Thoracic aorta (tissue), 2 donors: Measurements from ENCODE around the gene XRN1. TPM values are rescaled to one million over a fixed set of nuclear protein-coding genes. Genes with fewer than 3 reads are reported as not detected.

Experiments
- ATAC-seq: fragments of 150-250 bp; one replicate; pipeline ENCODE4 v1.8.0; 2017; ENCODE audit warnings: low read depth; ENCODE audit not compliant: insufficient number of reproducible peaks, low FRiP score
- DNase-seq: peaks from one replicate; pipeline ENCODE4 v3.0.0-alpha.2; 2020; ENCODE audit warnings: low spot score
- H3K27ac ChIP-seq, 2 donors: fragments of 200-600 bp; sonication (generic); 1 replicate in 1 of 2; 2 replicates in 1 of 2; pipeline ENCODE4 v1.5.1; 2016; ENCODE audit warnings: mild to moderate bottlenecking in 2 of 2, moderate library complexity in 2 of 2
- H3K27me3 ChIP-seq: fragments of 200-600 bp; sonication (generic); replicated peaks from 2 replicates; pipeline ENCODE4 v1.6.0; 2016; ENCODE audit warnings: mild to moderate bottlenecking; ENCODE audit not compliant: insufficient read depth
- H3K36me3 ChIP-seq: fragments of 200-600 bp; sonication (generic); one replicate; pipeline ENCODE4 v1.5.1; 2016
- H3K4me1 ChIP-seq, 2 donors: fragments of 200-600 bp; sonication (generic); 1 replicate in 1 of 2; 2 replicates in 1 of 2; pipeline versions ENCODE4 v1.5.1 to v1.6.0; 2016; ENCODE audit warnings: low read depth in 2 of 2, mild to moderate bottlenecking in 1 of 2; ENCODE audit not compliant: control insufficient read depth in 1 of 2
- H3K4me3 ChIP-seq: fragments of 200-600 bp; sonication (generic); 2 replicates; pipeline ENCODE4 v1.5.1; 2016; ENCODE audit warnings: mild to moderate bottlenecking
- H3K9me3 ChIP-seq: fragments of 200-600 bp; sonication (generic); 2 replicates; pipeline ENCODE4 v1.5.1; 2016
- total RNA-seq, 2 donors: library from RNA; depleted of rRNA; stranded (reverse); fragments of >200 nt; gene quantifications; one replicate each; pipeline versions ENCODE4 v1.1.0 to v1.2.3, GENCODE V29; 2016
- TF ChIP-seq, protein P1 (sequence below): fragments of 200-600 bp; sonication (generic); IDR thresholded peaks from one replicate; pipeline ENCODE4 v1.5.1; 2019; ENCODE audit warnings: antibody characterized with exemption

XRN1 gene
- total RNA-seq, 2 donors from 2014 or later: 29.0 to 66.9 TPM

DNA sequence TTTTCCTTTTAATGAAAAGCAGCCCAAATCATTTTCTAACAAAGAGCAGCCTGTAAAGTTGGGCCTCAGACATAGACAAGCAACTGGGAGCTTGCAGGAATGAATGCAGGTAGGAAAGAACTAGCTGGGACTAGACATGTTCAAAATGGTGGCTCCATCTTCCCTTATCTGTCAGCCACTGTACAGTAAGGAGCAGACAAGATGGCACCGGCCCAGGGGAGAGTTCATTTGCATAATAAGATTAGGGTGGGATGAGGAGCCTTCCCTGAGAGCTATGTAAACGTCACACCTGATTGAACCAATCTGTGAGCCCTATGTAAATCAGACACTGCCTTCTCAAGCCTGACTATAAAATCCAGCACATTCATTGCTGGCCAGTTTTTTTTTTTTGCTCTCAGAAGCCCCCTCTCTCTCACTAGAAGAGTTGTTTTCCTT is 162.7 kb downstream of the XRN1 start:
- ATAC-seq (no peak), DNase-seq (no peak)
- Histone ChIP-seq H3K4me3 (no peak overlapping the region), H3K36me3 (no peaks in the 10 kb centered on the region), H3K27me3 (no peaks in the 10 kb centered on the region), H3K4me1 (peaks cover 0 to 17% of the 10 kb centered on the region in 2 donors), H3K27ac (no peak overlapping the region), H3K9me3 (no peaks in the 10 kb centered on the region)
- TF ChIP-seq, protein P1, sequence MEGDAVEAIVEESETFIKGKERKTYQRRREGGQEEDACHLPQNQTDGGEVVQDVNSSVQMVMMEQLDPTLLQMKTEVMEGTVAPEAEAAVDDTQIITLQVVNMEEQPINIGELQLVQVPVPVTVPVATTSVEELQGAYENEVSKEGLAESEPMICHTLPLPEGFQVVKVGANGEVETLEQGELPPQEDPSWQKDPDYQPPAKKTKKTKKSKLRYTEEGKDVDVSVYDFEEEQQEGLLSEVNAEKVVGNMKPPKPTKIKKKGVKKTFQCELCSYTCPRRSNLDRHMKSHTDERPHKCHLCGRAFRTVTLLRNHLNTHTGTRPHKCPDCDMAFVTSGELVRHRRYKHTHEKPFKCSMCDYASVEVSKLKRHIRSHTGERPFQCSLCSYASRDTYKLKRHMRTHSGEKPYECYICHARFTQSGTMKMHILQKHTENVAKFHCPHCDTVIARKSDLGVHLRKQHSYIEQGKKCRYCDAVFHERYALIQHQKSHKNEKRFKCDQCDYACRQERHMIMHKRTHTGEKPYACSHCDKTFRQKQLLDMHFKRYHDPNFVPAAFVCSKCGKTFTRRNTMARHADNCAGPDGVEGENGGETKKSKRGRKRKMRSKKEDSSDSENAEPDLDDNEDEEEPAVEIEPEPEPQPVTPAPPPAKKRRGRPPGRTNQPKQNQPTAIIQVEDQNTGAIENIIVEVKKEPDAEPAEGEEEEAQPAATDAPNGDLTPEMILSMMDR: no peak

DNA sequence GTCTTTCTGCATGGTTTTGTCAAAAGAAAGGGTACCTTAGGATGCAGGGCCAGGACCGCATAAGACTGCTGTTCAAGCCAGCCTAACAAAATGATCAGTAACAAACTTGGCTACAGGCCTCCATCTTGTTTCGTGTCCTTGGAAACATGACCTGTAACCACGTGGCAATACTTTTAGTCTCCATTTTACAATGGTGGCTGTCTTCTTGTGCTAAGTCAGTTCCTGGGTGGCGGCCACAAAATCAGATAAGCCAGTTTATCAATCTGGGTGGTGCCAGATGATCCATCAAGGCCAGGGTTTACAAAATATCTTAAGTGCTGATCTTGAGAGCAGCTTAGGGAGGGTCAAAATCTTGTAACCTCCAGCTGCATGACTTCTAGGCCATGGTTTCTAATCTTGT is 165.3 kb downstream of the XRN1 start:
- TF ChIP-seq, protein P1: no peak
- no peaks in the 10 kb centered on the region for H3K27me3 ChIP-seq
- peaks cover 5 to 18% of the 10 kb centered on the region in 2 donors for H3K4me1 ChIP-seq
- ATAC-seq (no peak), DNase-seq (no peak)
- no peak overlapping the region for H3K4me3 ChIP-seq
- H3K27ac ChIP-seq: no peak overlapping the region
- H3K9me3 ChIP-seq: no peaks in the 10 kb centered on the region
- H3K36me3 ChIP-seq: no peaks in the 10 kb centered on the region

DNA sequence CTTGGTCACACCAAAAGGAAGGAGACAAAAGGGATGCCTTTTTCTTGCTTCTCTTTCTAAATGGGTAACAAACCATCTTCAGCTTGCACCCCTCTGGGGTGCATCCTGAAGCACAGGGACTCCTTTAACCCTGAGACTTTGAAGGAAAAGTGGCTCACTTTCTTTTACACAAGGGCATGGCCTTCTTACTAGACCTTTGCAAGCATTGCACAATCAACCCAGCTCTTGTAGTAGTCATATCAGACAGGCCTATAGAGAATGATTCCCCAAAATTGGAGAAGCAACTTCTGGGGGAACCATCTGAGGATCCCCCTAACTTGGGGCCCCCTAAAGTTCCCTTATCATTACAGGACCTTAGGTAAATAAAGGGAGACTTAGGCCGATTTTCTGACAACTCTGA is 166.4 kb downstream of the XRN1 start:
- Histone ChIP-seq H3K4me1 (peaks cover 8 to 16% of the 10 kb centered on the region in 2 donors), H3K4me3 (no peak overlapping the region), H3K36me3 (no peaks in the 10 kb centered on the region), H3K27me3 (no peaks in the 10 kb centered on the region), H3K9me3 (no peaks in the 10 kb centered on the region), H3K27ac (no peak overlapping the region)
- TF ChIP-seq, protein P1: no peak
- DNase-seq: no peak
- ATAC-seq: no peak

DNA sequence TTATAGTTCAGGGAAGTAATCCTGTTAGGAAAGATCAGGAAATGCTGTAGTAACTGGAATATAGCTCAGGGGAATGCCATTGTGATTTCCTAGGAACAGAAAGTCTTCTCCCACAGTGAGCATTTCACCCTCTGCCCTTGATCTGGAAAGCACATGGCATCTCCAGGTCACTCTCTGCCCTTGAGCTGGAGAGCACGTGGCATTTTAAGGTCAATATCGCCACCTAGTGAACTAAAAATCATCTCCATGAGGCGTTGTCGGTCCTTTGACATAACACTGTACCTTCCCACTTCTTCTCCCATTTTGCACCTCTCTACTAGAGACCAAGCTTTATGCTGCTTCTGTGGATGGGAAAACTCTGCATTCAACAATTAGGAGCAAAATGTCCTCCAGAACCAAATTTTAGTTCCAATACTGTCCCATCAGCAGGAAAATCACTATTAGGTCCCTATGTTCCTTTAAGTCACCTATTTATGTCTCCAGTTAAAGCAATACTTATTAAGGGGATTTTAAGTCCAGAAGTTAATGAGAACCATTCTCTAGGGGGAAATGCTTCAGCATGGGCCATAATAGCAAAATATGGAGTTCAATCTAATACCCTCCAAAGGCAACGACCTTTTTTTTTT is 167.8 kb downstream of the XRN1 start:
- H3K4me3 ChIP-seq: no peak overlapping the region
- no peak for DNase-seq
- no peak overlapping the region for H3K27ac ChIP-seq
- TF ChIP-seq, protein P1: peak; percentile 64
- H3K36me3 ChIP-seq: no peaks in the 10 kb centered on the region
- peaks cover 18 to 24% of the 10 kb centered on the region in 2 donors for H3K4me1 ChIP-seq
- H3K9me3 ChIP-seq: no peaks in the 10 kb centered on the region
- ATAC-seq: peak; percentile 37
- H3K27me3 ChIP-seq: no peaks in the 10 kb centered on the region

DNA sequence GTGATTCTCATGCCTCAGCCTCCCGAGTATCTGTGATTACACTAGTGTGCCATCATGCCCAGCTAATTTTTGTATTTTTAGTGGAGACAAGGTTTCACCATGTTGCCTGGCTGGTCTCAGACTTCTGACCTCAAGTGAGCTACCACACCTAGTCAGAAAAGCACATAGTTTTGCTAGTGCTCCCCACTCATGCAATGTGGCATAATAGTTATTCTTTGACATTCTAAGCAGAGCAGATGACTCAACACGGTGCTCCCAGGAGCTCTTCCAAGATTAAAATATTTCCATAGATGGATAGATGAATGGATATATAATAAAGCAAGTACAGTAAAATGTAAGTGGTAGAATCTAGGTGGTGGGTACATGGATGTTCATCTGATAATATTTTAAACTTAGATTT is 169.4 kb downstream of the XRN1 start:
- DNase-seq: no peak
- TF ChIP-seq, protein P1: no peak
- Histone ChIP-seq H3K27me3 (no peaks in the 10 kb centered on the region), H3K4me1 (peaks cover 21 to 26% of the 10 kb centered on the region in 2 donors), H3K27ac (no peak overlapping the region), H3K4me3 (no peak overlapping the region), H3K36me3 (no peaks in the 10 kb centered on the region), H3K9me3 (no peaks in the 10 kb centered on the region)
- ATAC-seq: no peak
